HepG2 (cell line): ENCODE measurements around the gene EFNA2. TPM values are rescaled to one million over a fixed set of nuclear protein-coding genes. Genes with fewer than 3 reads are reported as not detected.
A peak's percentile ranks its signal among the peaks of the same experiment; 100 is the strongest.

ENCODE experiments used
- NCOA1 ChIP-seq: sonication (generic); formaldehyde crosslinking; IDR thresholded peaks from 2 replicates; pipeline ENCODE4 v1.9.0; 2021; ENCODE audit warnings: missing genetic modification reagents
- ZGPAT ChIP-seq: IDR thresholded peaks from 2 replicates; pipeline ENCODE4 v1.6.1; 2016; ENCODE audit warnings: mild to moderate bottlenecking
- ZNF407 ChIP-seq: sonication (generic); formaldehyde crosslinking; IDR thresholded peaks from one replicate; pipeline ENCODE4 v1.5.1; 2020; ENCODE audit warnings: mild to moderate bottlenecking, missing genetic modification reagents; ENCODE audit errors: not compliant biosample characterization
- polyA plus RNA-seq, 8 experiments: library from polyadenylated mRNA; depleted of rRNA in 3 of 8; stranded (reverse) in 7 of 8; unstranded in 1 of 8; fragments of >200 nt; fragmentation: Illumina TruSeq in 4 of 8; extraction: Trizol in 4 of 8; gene quantifications; 2 replicates each; pipeline versions ENCODE4 v1.2.1 to v1.2.3, GENCODE V29; 2011 to 2016; ENCODE audit warnings: low read depth in 4 of 8, missing spikeins in 1 of 8, mixed read lengths in 1 of 8; ENCODE audit not compliant: insufficient read depth in 1 of 8
- total RNA-seq, 5 experiments: library from RNA; depleted of rRNA; stranded (reverse); fragments of >200 nt; fragmentation: Illumina TruSeq; extraction: Trizol; gene quantifications; 2 replicates each; pipeline ENCODE4 v1.2.3, GENCODE V29; 2016; ENCODE audit warnings: low read depth in 1 of 5

EFNA2 gene
- total and polyA plus RNA-seq, 2 of the 13 experiments (the other 11 are each of a cell fraction or from before 2014, with no cell fraction given): 6.0 to 9.9 TPM

- no peak for TF ChIP-seq ZNF407
- TF ChIP-seq ZGPAT: 0 out of 2 replicates have a peak, but pooled peaks have one; percentile 18
- TF ChIP-seq NCOA1 (CRISPR knock-in tag): no peak
Observed at GRCh38 chr19:1237754-1238368, 47.8 kb upstream of the EFNA2 start, which contains the start of gene CBARP (continued).
